Tibial nerve (tissue), 4 donors: Measurements from ENCODE around the gene CSNK2A2.

Experiments
- EP300 ChIP-seq, 2 donors: sonication (generic); formaldehyde crosslinking; IDR thresholded peaks; one replicate each; pipeline ENCODE4 v1.6.1; 2017; ENCODE audit warnings: antibody characterized with exemption in 2 of 2, mild to moderate bottlenecking in 1 of 2
- POLR2A ChIP-seq, 2 donors: fragments of 450-650 bp; IDR thresholded peaks; one replicate each; pipeline ENCODE4 v1.6.1; 2017; ENCODE audit warnings: antibody characterized with exemption in 2 of 2, mild to moderate bottlenecking in 2 of 2, moderate library complexity in 2 of 2
- TF ChIP-seq, protein P1 (sequence below), 5 experiments: fragments of 200-600 bp in 3 of 5; fragments of 450-650 bp in 2 of 5; sonication (generic) in 3 of 5; IDR thresholded peaks; one replicate each; pipeline ENCODE4 v1.5.1; 2016 to 2019; ENCODE audit warnings: antibody characterized with exemption in 5 of 5, mild to moderate bottlenecking in 3 of 5, moderate library complexity in 2 of 5

DNA sequence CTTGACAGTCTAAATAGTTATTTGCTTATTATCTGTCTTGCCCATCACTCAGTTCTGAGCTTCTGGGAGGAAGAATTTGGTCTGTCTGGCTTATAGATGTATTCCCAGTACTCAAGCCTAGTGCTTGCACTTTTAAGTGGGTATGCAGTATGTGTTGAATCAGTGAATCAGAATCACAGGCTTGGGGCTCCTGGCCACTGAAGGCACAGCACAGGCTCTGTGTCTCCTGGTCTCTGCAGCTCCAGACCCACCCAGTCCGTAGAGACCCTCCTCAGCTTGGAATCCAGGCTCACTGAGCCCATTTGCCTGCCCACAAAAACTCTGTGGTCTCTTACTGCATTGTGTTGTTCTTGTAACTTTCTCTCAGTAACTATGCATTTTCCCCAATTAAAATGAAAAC lies 49.4 kb downstream of the CSNK2A2 start:
- TF ChIP-seq, protein P1, sequence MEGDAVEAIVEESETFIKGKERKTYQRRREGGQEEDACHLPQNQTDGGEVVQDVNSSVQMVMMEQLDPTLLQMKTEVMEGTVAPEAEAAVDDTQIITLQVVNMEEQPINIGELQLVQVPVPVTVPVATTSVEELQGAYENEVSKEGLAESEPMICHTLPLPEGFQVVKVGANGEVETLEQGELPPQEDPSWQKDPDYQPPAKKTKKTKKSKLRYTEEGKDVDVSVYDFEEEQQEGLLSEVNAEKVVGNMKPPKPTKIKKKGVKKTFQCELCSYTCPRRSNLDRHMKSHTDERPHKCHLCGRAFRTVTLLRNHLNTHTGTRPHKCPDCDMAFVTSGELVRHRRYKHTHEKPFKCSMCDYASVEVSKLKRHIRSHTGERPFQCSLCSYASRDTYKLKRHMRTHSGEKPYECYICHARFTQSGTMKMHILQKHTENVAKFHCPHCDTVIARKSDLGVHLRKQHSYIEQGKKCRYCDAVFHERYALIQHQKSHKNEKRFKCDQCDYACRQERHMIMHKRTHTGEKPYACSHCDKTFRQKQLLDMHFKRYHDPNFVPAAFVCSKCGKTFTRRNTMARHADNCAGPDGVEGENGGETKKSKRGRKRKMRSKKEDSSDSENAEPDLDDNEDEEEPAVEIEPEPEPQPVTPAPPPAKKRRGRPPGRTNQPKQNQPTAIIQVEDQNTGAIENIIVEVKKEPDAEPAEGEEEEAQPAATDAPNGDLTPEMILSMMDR (IDR thresholded peaks at IDR 0.05) = no peak
- TF ChIP-seq POLR2A (IDR thresholded peaks at IDR 0.05) (no peak), EP300 (IDR thresholded peaks at IDR 0.05) (no peak)
